ENCODE results near the gene LRRN3.

GRCh38 chr7:111098926-111099250 lies 8.0 kb downstream of the LRRN3 start:
- no peak for TF ChIP-seq CTCF (IDR thresholded peaks at IDR 0.05 in 8 of 11, conservative IDR thresholded peaks at IDR 0.05 in 3 of 11)
- TF ChIP-seq POLR2AphosphoS5 (IDR thresholded peaks at IDR 0.05) = no peak
